DOHH2 (cell line): Measurements from ENCODE around the gene PDZD4.

Experiments used
- CTCF ChIP-seq: fragments of 200-600 bp; sonication (generic); IDR thresholded peaks from one replicate; pipeline ENCODE4 v1.5.1; 2014; ENCODE audit warnings: antibody characterized with exemption, mild to moderate bottlenecking, low read depth, low read length; ENCODE audit not compliant: poor library complexity, severe bottlenecking
- EZH2phosphoT487 ChIP-seq: fragments of 200-600 bp; sonication (generic); IDR thresholded peaks from 2 replicates; pipeline ENCODE4 v1.6.1; 2017; ENCODE audit warnings: borderline replicate concordance, mild to moderate bottlenecking, antibody characterized with exemption, low read length, moderate library complexity, mixed read lengths

GRCh38 chrX:153768311-153769157 lies 61.8 kb downstream of the PDZD4 start:
- TF ChIP-seq CTCF (peak; percentile 19), EZH2phosphoT487 (no peak)
